GM19099 (cell line): ENCODE measurements around the gene NDST4.

Source experiments
- POLR2A ChIP-seq: IDR thresholded peaks from 3 replicates; pipeline ENCODE4 v1.6.1; 2011; ENCODE audit warnings: low read depth; ENCODE audit not compliant: insufficient read length; ENCODE audit errors: extremely low read depth

The NDST4 gene

GRCh38 chr4:114980932-114981708 lies 132.3 kb downstream of the NDST4 start:
- TF ChIP-seq POLR2A = no peak

GRCh38 chr4:114976901-114977300 lies 136.5 kb downstream of the NDST4 start:
- no peak for TF ChIP-seq POLR2A

GRCh38 chr4:114964026-114964425 lies 149.4 kb downstream of the NDST4 start:
- TF ChIP-seq POLR2A = no peak

- TF ChIP-seq POLR2A = no peak
Observed at GRCh38 chr4:114945616-114946015, 167.8 kb downstream of the NDST4 start.

GRCh38 chr4:114941503-114941902 lies 171.9 kb downstream of the NDST4 start:
- no peak for TF ChIP-seq POLR2A

GRCh38 chr4:114927881-114928280 lies 185.5 kb downstream of the NDST4 start:
- no peak for TF ChIP-seq POLR2A

- TF ChIP-seq POLR2A = no peak
Observed at GRCh38 chr4:114926583-114926982, 186.8 kb downstream of the NDST4 start.

GRCh38 chr4:114924311-114924710 lies 189.1 kb downstream of the NDST4 start:
- TF ChIP-seq POLR2A = no peak

GRCh38 chr4:114922592-114922933 lies 190.9 kb downstream of the NDST4 start:
- no peak for TF ChIP-seq POLR2A

- no peak for TF ChIP-seq POLR2A
Observed at GRCh38 chr4:114921790-114922591, 191.4 kb downstream of the NDST4 start.

- no peak for TF ChIP-seq POLR2A
Observed at GRCh38 chr4:114921191-114921590, 192.2 kb downstream of the NDST4 start.

- TF ChIP-seq POLR2A = no peak
Observed at GRCh38 chr4:114911111-114911510, 202.3 kb downstream of the NDST4 start.

- no peak for TF ChIP-seq POLR2A
Observed at GRCh38 chr4:114907568-114907967, 205.9 kb downstream of the NDST4 start.

- TF ChIP-seq POLR2A = no peak
Observed at GRCh38 chr4:114905017-114905416, 208.4 kb downstream of the NDST4 start.

- no peak for TF ChIP-seq POLR2A
Observed at GRCh38 chr4:114900934-114901333, 212.5 kb downstream of the NDST4 start.

- no peak for TF ChIP-seq POLR2A
Observed at GRCh38 chr4:114890773-114891172, 222.6 kb downstream of the NDST4 start.
